RWPE2 (cell line): ENCODE data around the gene ACAD10.

ENCODE experiments used
- ATAC-seq: fragments of 200-7000 bp; cut with Tn5 transposase; 3 replicates; pipeline ENCODE4 v1.9.1; 2021; ENCODE audit warnings: low read depth
- DNase-seq: peaks from one replicate; pipeline ENCODE4 v3.0.0-alpha.2; 2020; ENCODE audit warnings: low spot score
- H3K27ac ChIP-seq: fragments of 450-650 bp; 2 replicates; pipeline ENCODE4 v1.5.1; 2017; ENCODE audit warnings: mild to moderate bottlenecking; ENCODE audit not compliant: poor library complexity, severe bottlenecking
- H3K27me3 ChIP-seq: fragments of 250-450 bp; sonication (Bioruptor Pico); 2 replicates; pipeline ENCODE4 v1.5.1; 2021; ENCODE audit warnings: mild to moderate bottlenecking, moderate library complexity; ENCODE audit not compliant: insufficient read depth, poor library complexity, severe bottlenecking
- H3K36me3 ChIP-seq: fragments of 250-450 bp; sonication (Bioruptor Pico); 2 replicates; pipeline ENCODE4 v1.5.1; 2020; ENCODE audit warnings: low read depth, mild to moderate bottlenecking, moderate library complexity
- H3K4me1 ChIP-seq: fragments of 250-450 bp; sonication (Bioruptor Pico); 2 replicates; pipeline ENCODE4 v1.5.1; 2021; ENCODE audit warnings: mild to moderate bottlenecking, moderate library complexity; ENCODE audit not compliant: insufficient read depth, poor library complexity, severe bottlenecking
- H3K4me3 ChIP-seq: fragments of 250-450 bp; sonication (Bioruptor Pico); 2 replicates; pipeline ENCODE4 v1.5.1; 2021; ENCODE audit warnings: mild to moderate bottlenecking, moderate library complexity; ENCODE audit not compliant: severe bottlenecking
- H3K9me3 ChIP-seq: fragments of 250-450 bp; sonication (Bioruptor Pico); 2 replicates; pipeline ENCODE4 v1.5.1; 2021; ENCODE audit warnings: mild to moderate bottlenecking, moderate library complexity; ENCODE audit not compliant: severe bottlenecking
- CTCF ChIP-seq: fragments of 450-650 bp; IDR thresholded peaks from one replicate; pipeline ENCODE4 v1.5.1; 2017; ENCODE audit warnings: mild to moderate bottlenecking, moderate library complexity; ENCODE audit not compliant: poor library complexity, severe bottlenecking

Gene ACAD10

GRCh38 chr12:111686574-111687105, 787 bp downstream of the ACAD10 start:
- Histone ChIP-seq H3K9me3 (no peaks in the 10 kb centered on the region), H3K27me3 (no peaks in the 10 kb centered on the region), H3K36me3 (peaks cover 12% of the 10 kb centered on the region), H3K27ac (peak overlapping the region; percentile 28), H3K4me3 (peak overlapping the region; percentile 83), H3K4me1 (no peaks in the 10 kb centered on the region)
- TF ChIP-seq CTCF = no peak
- ATAC-seq = no peak
- DNase-seq = no peak

GRCh38 chr12:111687255-111687654, 1.4 kb downstream of the ACAD10 start:
- DNase-seq = no peak
- no peak overlapping the region for H3K27ac ChIP-seq
- H3K36me3 ChIP-seq = peaks cover 7% of the 10 kb centered on the region
- H3K4me1 ChIP-seq = no peaks in the 10 kb centered on the region
- no peaks in the 10 kb centered on the region for H3K9me3 ChIP-seq
- no peaks in the 10 kb centered on the region for H3K27me3 ChIP-seq
- no peak overlapping the region for H3K4me3 ChIP-seq
- peak; percentile 38 for TF ChIP-seq CTCF
- ATAC-seq = no peak

- no peak for ATAC-seq
These were observed 2.1 kb downstream of the ACAD10 start for GRCh38 chr12:111687952-111688351.

GRCh38 chr12:111691262-111691661, 5.4 kb downstream of the ACAD10 start:
- H3K36me3 ChIP-seq = peaks cover 18% of the 10 kb centered on the region
- DNase-seq (no peak), ATAC-seq (no peak)
- H3K27me3 ChIP-seq = no peaks in the 10 kb centered on the region
- H3K4me1 ChIP-seq = no peaks in the 10 kb centered on the region
- no peak overlapping the region for H3K4me3 ChIP-seq
- no peak overlapping the region for H3K27ac ChIP-seq
- H3K9me3 ChIP-seq = no peaks in the 10 kb centered on the region
- no peak for TF ChIP-seq CTCF

More at GRCh38 chr12:111687952-111688351, 2.1 kb downstream of the ACAD10 start:
- no peaks in the 10 kb centered on the region for H3K27me3 ChIP-seq
- H3K36me3 ChIP-seq = peaks cover 6% of the 10 kb centered on the region
- H3K4me1 ChIP-seq = no peaks in the 10 kb centered on the region
- no peaks in the 10 kb centered on the region for H3K9me3 ChIP-seq
- no peak for DNase-seq
- TF ChIP-seq CTCF = no peak
- no peak overlapping the region for H3K4me3 ChIP-seq
- no peak overlapping the region for H3K27ac ChIP-seq

- no peaks in the 10 kb centered on the region for H3K9me3 ChIP-seq
- no peak overlapping the region for H3K27ac ChIP-seq
- DNase-seq (no peak), ATAC-seq (no peak)
- no peaks in the 10 kb centered on the region for H3K27me3 ChIP-seq
- peaks cover 21% of the 10 kb centered on the region for H3K36me3 ChIP-seq
- no peak for TF ChIP-seq CTCF
- H3K4me1 ChIP-seq = no peaks in the 10 kb centered on the region
- no peak overlapping the region for H3K4me3 ChIP-seq
These were observed 6.8 kb downstream of the ACAD10 start for GRCh38 chr12:111692575-111693210.
